ENCODE results near the gene CCDC40. TPM values are rescaled to one million over a fixed set of nuclear protein-coding genes. Genes with fewer than 3 reads are reported as not detected.

The CCDC40 gene
- total and polyA plus RNA-seq, 2 experiments from 2014 or later: 2.4 to 3.0 TPM

GRCh38 chr17:80063830-80064585, 27.6 kb downstream of the CCDC40 start:
- no peaks in the 10 kb centered on the region for H3K79me2 ChIP-seq (ENCODE audit: insufficient read depth)
- no peaks in the 10 kb centered on the region for H3K9me2 ChIP-seq (ENCODE audit: insufficient read depth)
- H3K4me3 ChIP-seq: no peak overlapping the region
- peak; percentile 83 for DNase-seq
- in situ Hi-C loops (cut with MboI): no loop called here
- H3K4me2 ChIP-seq (ENCODE audit: unreplicated experiment): no peak overlapping the region
- H3K27me3 ChIP-seq (replicated peaks; ENCODE audit: insufficient read depth): no peaks in the 10 kb centered on the region
- TF ChIP-seq EZH2 (IDR thresholded peaks at IDR 0.05; ENCODE audit: insufficient read depth, poor library complexity, severe bottlenecking): no peak
- TF ChIP-seq EZH2phosphoT487 (IDR thresholded peaks at IDR 0.05; ENCODE audit: insufficient read depth, low read depth): no peak
- H4K20me1 ChIP-seq (ENCODE audit: insufficient read depth): no peaks in the 10 kb centered on the region
- H3K36me3 ChIP-seq (ENCODE audit: low read depth): no peaks in the 10 kb centered on the region
- WGBS, 2 experiments (ENCODE audit: low coverage in 1 of 2, low lambda C conversion rate in 2 of 2, missing lambda C conversion rate in 2 of 2): 58 to 60% methylated on average over 27 of the region's 27 CpGs
- H3K9ac ChIP-seq: no peak overlapping the region
- H3K4me1 ChIP-seq (ENCODE audit: insufficient read depth): peaks cover 6% of the 10 kb centered on the region; the same call in 1 of the 2 replicates
- H3F3A ChIP-seq (ENCODE audit: insufficient read depth): no peaks in the 10 kb centered on the region
- H3K27ac ChIP-seq: no peak overlapping the region
- no peak overlapping the region for H2AFZ ChIP-seq
- no peaks in the 10 kb centered on the region for H3K9me3 ChIP-seq (ENCODE audit: low read depth)

- no peak overlapping the region for H3K4me3 ChIP-seq
- no peaks in the 10 kb centered on the region for H3K79me2 ChIP-seq (ENCODE audit: insufficient read depth)
- H3K9me3 ChIP-seq (ENCODE audit: low read depth): no peaks in the 10 kb centered on the region
- H3F3A ChIP-seq (ENCODE audit: insufficient read depth): no peaks in the 10 kb centered on the region
- H2AFZ ChIP-seq: no peak overlapping the region
- no peak overlapping the region for H3K4me2 ChIP-seq (ENCODE audit: unreplicated experiment)
- H3K27ac ChIP-seq: no peak overlapping the region
- H3K9ac ChIP-seq: no peak overlapping the region
- H3K36me3 ChIP-seq (ENCODE audit: low read depth): no peaks in the 10 kb centered on the region
- 82 to 84% methylated on average over 4 to 8 of the region's 8 CpGs for WGBS, 2 experiments (ENCODE audit: low coverage in 1 of 2, low lambda C conversion rate in 2 of 2, missing lambda C conversion rate in 2 of 2)
- DNase-seq: no peak
- H3K27me3 ChIP-seq (replicated peaks; ENCODE audit: insufficient read depth): no peaks in the 10 kb centered on the region
- peaks cover 2% of the 10 kb centered on the region; the same call in 1 of the 2 replicates for H3K4me1 ChIP-seq (ENCODE audit: insufficient read depth)
- no peak for TF ChIP-seq EZH2 (IDR thresholded peaks at IDR 0.05; ENCODE audit: insufficient read depth, poor library complexity, severe bottlenecking)
- TF ChIP-seq EZH2phosphoT487 (IDR thresholded peaks at IDR 0.05; ENCODE audit: insufficient read depth, low read depth): no peak
- no peaks in the 10 kb centered on the region for H3K9me2 ChIP-seq (ENCODE audit: insufficient read depth)
- in situ Hi-C loops (cut with MboI): no loop called here
- no peaks in the 10 kb centered on the region for H4K20me1 ChIP-seq (ENCODE audit: insufficient read depth)
Measured at GRCh38 chr17:80064696-80065095, 28.3 kb downstream of the CCDC40 start.

- no peaks in the 10 kb centered on the region for H3K9me2 ChIP-seq (ENCODE audit: insufficient read depth)
- H3K4me1 ChIP-seq (ENCODE audit: insufficient read depth): no peaks in the 10 kb centered on the region
- no peak for DNase-seq
- no peaks in the 10 kb centered on the region for H3K27me3 ChIP-seq (replicated peaks; ENCODE audit: insufficient read depth)
- in situ Hi-C loops (cut with MboI): no loop called here
- no peak overlapping the region for H3K4me3 ChIP-seq
- no peak for TF ChIP-seq EZH2 (IDR thresholded peaks at IDR 0.05; ENCODE audit: insufficient read depth, poor library complexity, severe bottlenecking)
- TF ChIP-seq EZH2phosphoT487 (IDR thresholded peaks at IDR 0.05; ENCODE audit: insufficient read depth, low read depth): no peak
- 92 to 93% methylated on average over 28 to 32 of the region's 32 CpGs for WGBS, 2 experiments (ENCODE audit: low coverage in 1 of 2, low lambda C conversion rate in 2 of 2, missing lambda C conversion rate in 2 of 2)
- H2AFZ ChIP-seq: no peak overlapping the region
- no peak overlapping the region for H3K9ac ChIP-seq
- no peaks in the 10 kb centered on the region for H3K9me3 ChIP-seq (ENCODE audit: low read depth)
- no peaks in the 10 kb centered on the region for H3K79me2 ChIP-seq (ENCODE audit: insufficient read depth)
- no peaks in the 10 kb centered on the region for H3K36me3 ChIP-seq (ENCODE audit: low read depth)
- H3K4me2 ChIP-seq (ENCODE audit: unreplicated experiment): no peak overlapping the region
- no peaks in the 10 kb centered on the region for H4K20me1 ChIP-seq (ENCODE audit: insufficient read depth)
- no peaks in the 10 kb centered on the region for H3F3A ChIP-seq (ENCODE audit: insufficient read depth)
- H3K27ac ChIP-seq: no peak overlapping the region
Measured at GRCh38 chr17:80065478-80066170, 29.2 kb downstream of the CCDC40 start.

GRCh38 chr17:80067393-80067986, 31.0 kb downstream of the CCDC40 start:
- Histone ChIP-seq H3K9ac (no peak overlapping the region), H3K9me3 (ENCODE audit: low read depth) (no peaks in the 10 kb centered on the region), H3K27ac (no peak overlapping the region), H2AFZ (no peak overlapping the region), H4K20me1 (ENCODE audit: insufficient read depth) (no peaks in the 10 kb centered on the region), H3K4me3 (no peak overlapping the region), H3K4me2 (ENCODE audit: unreplicated experiment) (no peak overlapping the region), H3K36me3 (ENCODE audit: low read depth) (no peaks in the 10 kb centered on the region), H3K9me2 (ENCODE audit: insufficient read depth) (no peaks in the 10 kb centered on the region), H3K27me3 (replicated peaks; ENCODE audit: insufficient read depth) (no peaks in the 10 kb centered on the region), H3F3A (ENCODE audit: insufficient read depth) (no peaks in the 10 kb centered on the region), H3K4me1 (ENCODE audit: insufficient read depth) (peaks cover 10% of the 10 kb centered on the region; the same call in 1 of the 2 replicates), H3K79me2 (ENCODE audit: insufficient read depth) (no peaks in the 10 kb centered on the region)
- TF ChIP-seq EZH2phosphoT487 (IDR thresholded peaks at IDR 0.05; ENCODE audit: insufficient read depth, low read depth): no peak
- no peak for TF ChIP-seq EZH2 (IDR thresholded peaks at IDR 0.05; ENCODE audit: insufficient read depth, poor library complexity, severe bottlenecking)
- in situ Hi-C loops (cut with MboI): no loop called here
- DNase-seq: no peak
- 91 to 93% methylated on average over 31 of the region's 31 CpGs for WGBS, 2 experiments (ENCODE audit: low coverage in 1 of 2, low lambda C conversion rate in 2 of 2, missing lambda C conversion rate in 2 of 2)

Measured in GM23248 (cell line).